Fibroblast of skin of left biceps (primary cell): ENCODE results near the gene KSR1.

Experiments
- DNase-seq, 2 experiments: peaks; one replicate each; pipeline ENCODE4 v3.0.0-alpha.2; 2013; ENCODE audit warnings: low read depth in 2 of 2

KSR1 gene

GRCh38 chr17:27590864-27591263 is 134.6 kb downstream of the KSR1 start:
- DNase-seq, result no peak

DNA sequence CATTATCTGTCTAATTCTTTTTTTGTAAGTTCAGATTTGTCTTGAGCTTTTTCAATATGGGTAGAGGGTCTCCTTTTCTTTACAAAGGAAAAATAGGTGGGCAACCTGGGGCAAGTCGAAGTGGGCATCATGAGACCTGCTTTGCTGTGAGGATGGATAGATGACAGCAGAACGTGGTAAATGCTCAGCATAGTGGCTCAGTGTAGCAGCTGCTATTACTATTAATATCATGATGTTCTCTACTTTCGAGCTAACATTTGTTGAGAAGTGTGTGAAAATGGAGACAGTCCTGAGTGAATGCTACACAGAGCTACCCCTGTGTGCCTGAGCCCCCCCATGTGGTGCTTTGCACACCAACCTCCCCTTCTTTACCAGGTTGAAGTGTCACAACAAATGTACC is 135.7 kb downstream of the KSR1 start:
- DNase-seq, result no peak

DNA sequence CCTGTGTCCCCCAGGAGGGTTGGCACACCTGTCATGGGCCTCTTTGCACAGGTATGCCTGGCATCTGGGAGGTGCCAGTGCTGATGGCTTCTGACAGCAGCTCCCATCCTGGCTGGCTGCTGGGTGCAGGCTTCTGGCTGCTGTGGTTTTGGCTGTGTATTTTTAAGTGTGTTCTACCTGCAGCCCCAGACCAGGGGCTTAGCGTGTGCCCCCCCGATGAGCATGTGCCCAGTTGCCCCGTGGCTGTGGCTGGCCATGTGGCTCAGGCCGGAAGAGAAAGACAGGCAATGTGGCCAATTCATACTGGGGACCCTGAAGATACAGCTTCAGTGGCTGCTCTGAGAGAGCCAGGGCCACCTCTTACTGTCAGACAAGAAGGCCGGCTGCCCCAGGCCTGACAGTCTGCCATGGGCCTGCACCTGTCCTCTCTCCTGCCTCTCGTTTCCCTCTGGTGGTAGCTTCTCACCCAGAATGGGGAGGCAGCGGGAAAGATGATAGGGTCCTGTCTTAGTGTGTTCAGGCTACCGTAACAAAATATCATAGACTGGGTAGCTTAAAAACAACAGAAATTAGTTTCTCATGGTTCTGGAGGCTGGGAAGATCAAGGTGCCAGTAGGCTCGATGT is 137.1 kb downstream of the KSR1 start:
- no peak for DNase-seq

GRCh38 chr17:27593857-27594255 is 137.6 kb downstream of the KSR1 start:
- DNase-seq, result no peak

DNA sequence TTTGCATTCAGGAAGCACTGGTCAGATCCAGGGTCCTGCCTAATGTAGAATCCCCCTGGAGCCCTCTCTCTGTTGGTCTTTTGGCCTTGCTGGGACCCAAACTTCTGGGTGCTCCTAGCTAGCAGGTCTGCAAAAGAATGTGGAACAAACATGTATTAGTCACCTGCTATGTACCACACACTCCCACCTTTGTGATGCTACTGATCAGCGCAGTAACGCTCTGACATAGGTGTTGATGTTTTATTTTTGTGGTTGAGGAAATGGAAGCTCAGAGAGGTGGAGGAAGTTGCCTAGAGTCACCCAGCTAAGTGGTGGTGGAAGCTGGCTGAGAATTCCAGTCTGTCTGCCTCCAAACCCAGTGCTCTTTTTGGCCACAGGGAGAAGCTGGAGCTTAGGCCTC is 139.0 kb downstream of the KSR1 start:
- DNase-seq, result no peak

GRCh38 chr17:27596096-27596495 is 139.8 kb downstream of the KSR1 start:
- no peak for DNase-seq

DNA sequence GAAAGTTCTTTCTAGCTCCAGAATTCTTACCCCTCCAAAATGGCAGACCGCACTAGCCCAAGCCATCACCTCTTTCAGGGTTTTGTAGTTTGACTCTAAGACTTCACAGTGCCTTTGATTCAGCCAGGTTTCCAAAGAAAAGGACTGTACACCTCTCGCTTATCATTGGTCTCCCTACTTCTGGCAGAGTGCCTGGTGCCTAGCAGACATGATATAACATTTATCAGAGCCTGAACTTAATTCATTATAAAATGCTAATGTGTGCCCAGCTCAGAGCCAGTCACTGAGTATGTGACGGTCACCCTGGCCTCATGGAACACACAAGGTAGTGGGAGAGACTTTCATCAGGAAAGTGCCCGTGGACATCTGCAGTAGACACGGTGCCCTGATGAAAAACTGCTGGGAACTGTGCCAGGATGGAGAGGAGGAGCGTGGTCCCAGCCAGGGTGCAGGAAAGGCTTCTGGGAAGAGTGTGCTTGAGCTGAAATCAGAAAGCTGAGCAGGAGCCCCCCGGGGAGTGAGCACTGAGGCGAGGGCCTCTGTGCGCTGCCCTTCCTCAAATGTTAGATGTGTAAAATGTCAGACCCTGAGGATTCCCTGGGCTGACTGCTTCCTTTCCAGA is 140.4 kb downstream of the KSR1 start:
- DNase-seq, result no peak

DNA sequence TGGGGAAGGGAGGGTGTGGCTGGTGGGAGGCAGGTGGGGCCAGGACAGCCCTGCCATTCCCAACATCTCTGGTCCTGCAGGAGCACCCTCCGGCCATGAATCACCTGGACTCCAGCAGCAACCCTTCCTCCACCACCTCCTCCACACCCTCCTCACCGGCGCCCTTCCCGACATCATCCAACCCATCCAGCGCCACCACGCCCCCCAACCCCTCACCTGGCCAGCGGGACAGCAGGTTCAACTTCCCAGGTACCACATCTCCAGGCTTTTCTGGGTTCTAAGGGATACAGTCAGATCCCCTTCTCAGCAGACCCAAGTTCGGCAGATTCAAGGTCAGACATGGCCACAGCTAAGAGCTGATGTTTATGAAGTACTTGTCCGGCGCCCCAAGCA is 140.9 kb downstream of the KSR1 start:
- no peak for DNase-seq

DNA sequence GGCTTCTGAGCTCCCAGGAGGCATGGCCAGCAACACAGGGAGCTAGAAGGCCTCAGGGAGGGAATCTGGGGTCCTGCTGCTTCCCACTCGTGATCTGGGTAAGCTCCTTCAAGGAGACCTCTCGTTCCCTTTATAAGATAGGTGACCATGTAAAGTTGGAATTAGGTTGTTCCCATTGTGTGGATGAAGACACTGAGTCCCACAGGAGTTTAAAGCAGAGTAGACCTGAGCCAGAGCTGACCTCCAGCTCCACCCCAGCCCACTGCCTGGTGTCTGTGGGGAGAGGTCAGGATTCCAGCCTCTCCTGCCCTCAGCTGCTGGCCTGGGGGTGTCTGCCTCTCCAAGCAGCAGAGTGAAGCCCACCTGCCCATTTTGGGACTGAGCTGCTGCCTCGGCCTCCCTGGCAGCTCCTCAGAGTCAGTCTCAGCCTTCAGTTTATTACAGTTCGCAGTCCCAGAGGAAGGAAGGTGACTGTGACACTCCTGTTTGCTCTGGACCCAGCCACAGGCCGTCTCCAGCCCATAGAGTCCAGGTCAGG is 141.6 kb downstream of the KSR1 start:
- no peak for DNase-seq

GRCh38 chr17:27598337-27599050 is 142.2 kb downstream of the KSR1 start:
- no peak for DNase-seq

DNA sequence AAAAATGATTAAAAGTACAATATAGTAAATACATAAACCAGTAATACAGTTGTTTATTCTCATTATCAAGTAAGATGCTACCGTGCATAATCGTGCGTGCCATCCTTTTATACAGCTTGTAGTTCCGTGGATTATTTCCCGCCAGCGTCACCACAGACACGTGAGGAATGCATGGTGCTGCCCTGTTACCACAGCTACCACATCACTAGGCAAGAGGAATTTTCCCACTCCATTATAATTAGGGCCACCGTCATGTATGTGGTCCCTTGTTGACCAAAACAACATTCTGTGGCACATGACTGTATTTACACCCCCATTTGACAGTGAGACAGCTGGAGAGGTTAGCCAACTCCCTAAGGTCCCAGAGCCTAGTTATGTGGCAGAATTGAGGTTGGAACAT is 144.2 kb downstream of the KSR1 start:
- DNase-seq, result no peak

GRCh38 chr17:27601069-27601974 is 145.1 kb downstream of the KSR1 start:
- peak; percentile 48 to 49 for DNase-seq

DNA sequence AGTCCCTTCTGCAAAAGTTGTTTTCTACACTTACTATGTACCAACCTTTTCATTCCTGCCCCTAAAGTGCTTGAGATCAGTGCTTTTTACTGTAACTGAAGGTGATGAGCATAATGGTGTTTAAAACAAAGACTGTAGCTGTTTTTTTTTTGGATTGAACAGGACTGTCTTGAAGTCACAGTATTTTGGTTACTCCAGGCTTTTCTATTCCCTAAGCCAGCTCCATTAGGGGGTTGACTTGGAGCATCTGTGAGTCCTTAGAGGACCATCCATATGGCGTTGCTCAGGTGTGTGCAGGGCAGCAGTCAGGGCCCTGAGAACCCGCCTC is 145.7 kb downstream of the KSR1 start:
- no peak for DNase-seq

GRCh38 chr17:27602721-27603420 is 146.6 kb downstream of the KSR1 start:
- DNase-seq, result peak in 1 of 2 experiments; percentile 9

DNA sequence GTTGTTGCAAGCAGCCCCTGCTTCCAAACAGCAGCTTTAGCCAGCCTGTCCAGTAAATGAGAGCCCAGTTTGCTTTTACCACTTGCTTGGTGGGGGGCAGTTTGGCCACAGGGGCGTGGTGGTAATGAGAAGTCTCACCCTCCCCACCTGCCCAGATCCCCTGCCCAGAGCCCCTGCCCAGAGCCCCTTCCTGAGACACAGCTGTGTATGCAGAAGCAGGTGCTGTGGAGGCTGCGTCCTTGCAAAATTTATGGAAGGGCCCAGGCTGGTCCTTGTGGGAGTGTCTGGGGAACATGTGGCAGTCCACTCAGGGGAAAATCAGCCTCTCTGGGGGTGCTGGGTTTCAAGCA is 147.1 kb downstream of the KSR1 start:
- no peak for DNase-seq

GRCh38 chr17:27603880-27604794 is 147.9 kb downstream of the KSR1 start:
- DNase-seq, result no peak

GRCh38 chr17:27605409-27605808 is 149.2 kb downstream of the KSR1 start:
- DNase-seq, result no peak

DNA sequence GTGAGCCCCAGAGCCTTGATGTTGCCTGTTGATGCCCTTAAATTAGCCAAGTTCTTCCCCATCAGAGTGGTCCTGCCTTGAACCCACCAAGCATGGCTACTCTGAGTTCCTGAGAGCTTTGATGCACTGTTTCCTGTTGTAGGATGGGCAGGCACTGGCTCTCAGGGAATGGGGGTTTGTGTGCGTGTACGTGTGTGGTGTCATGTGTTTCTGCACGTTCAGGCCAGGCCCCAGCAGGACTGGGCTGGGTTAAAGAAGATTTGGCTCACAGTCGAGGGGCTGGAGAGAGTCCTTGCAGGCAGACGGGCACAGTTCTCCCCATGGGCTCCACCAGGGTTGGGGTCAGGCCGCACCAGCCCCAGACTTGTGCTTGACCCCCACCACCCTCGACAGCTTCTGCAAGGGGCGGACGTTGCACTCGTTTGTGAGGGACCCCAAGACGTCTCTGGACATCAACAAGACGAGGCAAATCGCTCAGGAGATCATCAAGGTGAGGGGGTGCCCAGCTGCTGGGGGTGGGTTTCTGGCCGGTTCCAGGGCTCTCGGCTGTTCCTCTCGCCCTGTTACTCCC is 151.4 kb downstream of the KSR1 start:
- no peak for DNase-seq

- DNase-seq, result no peak
These were observed 152.3 kb downstream of the KSR1 start for GRCh38 chr17:27608328-27609230.
